ENCODE data around the gene ENDOD1.

GRCh38 chr11:95097209-95097608, 7.6 kb downstream of the ENDOD1 start:
- TF ChIP-seq POLR2AphosphoS5 (IDR thresholded peaks at IDR 0.05; ENCODE audit: low read depth, low read length) (no peak), POLR2A (IDR thresholded peaks at IDR 0.05; ENCODE audit: low read depth, low read length) (no peak), PAX5 (IDR thresholded peaks at IDR 0.05; ENCODE audit: insufficient read depth, low read length, severe bottlenecking) (no peak)

All from GM12891 (cell line).